GM18868 (cell line): Measurements from ENCODE around the gene TFR2.

Experiments
- ATAC-seq: cut with Tn5 transposase; IDR thresholded peaks from one replicate; pipeline ENCODE4 v1.9.1; 2021; ENCODE audit warnings: mild to moderate bottlenecking, moderate library complexity; ENCODE audit not compliant: unreplicated experiment

The TFR2 gene

GRCh38 chr7:100654908-100655831 lies 13.8 kb upstream of the TFR2 start:
- no peak for ATAC-seq

DNA sequence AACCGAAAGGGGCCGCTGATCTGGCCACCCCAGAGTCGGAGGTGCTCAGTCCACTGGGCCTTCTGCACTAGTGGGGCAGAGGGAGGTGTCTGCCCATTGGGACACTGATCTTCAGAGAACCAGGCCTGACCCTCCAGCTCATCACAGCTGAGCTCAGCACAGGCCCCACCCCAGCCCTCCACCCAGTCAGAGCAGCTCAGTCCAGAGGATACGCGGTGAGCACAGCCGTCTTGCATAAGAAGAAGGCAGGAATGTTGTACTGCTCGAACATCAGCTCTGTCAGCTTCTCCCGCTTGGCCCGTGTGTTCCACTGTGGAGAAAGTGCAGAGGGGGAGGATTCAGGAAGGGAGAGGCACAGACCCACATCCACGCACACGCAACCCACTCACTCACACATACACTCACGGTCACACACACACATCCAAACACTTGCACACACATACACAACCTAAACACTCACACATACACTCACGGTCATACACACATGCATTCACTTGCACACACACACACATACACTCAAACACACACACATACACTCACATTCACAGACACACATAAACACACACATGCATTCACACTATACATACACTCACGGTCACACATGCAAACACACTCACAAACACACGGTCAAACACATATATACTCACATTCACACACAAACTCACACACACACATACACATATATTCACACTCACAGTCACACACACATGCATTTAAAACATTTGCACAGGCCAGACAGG lies 8.6 kb upstream of the TFR2 start:
- no peak for ATAC-seq

GRCh38 chr7:100642534-100642907 lies 1.2 kb upstream of the TFR2 start:
- ATAC-seq = peak; percentile 58

- ATAC-seq = no peak
Observed at GRCh38 chr7:100641860-100642533, 645 bp upstream of the TFR2 start.

GRCh38 chr7:100640517-100641440 lies 573 bp downstream of the TFR2 start:
- no peak for ATAC-seq

DNA sequence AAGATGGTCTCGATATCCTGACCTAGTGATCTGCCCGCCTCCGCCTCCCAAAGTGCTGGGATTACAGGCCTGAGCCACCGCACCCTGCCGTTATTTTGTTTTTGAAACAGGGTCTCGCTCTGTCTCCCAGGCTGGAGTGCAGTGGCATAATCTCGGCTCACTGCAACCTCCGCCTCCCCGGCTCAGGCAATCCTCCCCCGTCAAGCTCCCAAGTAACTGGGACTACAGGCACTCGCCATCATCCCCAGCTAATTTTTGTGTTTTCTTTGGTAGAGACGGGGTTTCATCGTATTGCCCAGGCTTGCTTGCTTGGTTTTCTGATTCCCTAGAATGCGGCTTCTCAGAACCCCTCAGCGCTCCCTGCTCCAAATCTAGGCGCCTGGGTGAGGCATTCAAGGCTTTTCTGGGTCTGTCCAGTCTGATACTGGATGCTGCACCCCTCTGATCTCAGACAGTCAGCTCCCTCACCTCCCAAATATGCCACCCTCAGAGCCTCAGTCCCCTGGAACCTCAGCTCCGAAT lies 1.3 kb downstream of the TFR2 start:
- no peak for ATAC-seq

GRCh38 chr7:100632951-100633717 lies 8.2 kb downstream of the TFR2 start:
- peak; percentile 63 for ATAC-seq

DNA sequence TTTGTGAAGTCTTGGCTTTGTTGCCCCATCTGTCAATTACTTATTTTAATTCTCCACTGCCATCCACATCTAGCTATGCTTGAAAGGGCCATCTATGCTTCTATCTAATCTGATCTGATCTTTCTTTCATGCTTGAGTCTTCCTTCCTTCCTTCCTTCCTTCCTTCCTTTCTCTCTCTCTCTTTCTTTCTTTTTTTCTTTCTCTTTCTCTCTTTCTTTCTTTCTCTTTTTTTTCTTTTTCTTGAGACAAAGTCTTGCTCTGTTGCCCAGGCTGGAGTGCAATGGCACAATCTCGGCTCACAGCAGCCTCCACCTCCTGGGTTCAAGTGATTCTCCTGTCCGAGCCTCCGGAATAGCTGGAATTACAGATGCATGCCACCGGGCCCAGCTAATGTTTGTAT lies 11.3 kb downstream of the TFR2 start:
- no peak for ATAC-seq

DNA sequence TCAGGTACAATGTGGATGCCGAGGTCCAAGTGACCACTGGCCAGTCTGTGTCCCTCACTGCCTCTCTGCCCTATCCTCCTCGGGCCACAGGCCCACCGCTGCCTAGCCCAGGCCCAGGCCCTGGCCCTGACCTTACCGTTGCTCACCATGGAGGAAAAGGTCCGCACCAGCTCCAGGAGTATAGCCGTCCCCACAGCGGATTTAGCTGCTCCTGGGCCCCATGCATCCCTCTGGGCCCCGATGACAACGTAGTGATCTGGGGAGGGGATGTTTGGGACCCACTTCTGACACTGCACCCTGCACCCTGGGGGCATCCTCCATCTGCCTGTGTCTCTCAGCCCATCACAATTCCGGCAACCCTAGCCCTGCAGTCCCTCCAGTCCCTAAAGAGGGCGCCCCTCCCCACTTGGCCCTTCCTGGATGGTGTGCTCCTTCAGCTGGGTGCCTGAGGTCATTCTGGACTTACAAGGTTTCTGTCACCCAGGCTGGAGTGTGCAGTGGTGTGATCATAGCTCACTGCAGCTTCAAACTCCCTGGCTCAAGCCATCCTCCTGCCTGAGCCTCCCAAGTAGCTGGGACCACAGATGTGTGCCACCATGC lies 12.1 kb downstream of the TFR2 start:
- ATAC-seq = no peak

DNA sequence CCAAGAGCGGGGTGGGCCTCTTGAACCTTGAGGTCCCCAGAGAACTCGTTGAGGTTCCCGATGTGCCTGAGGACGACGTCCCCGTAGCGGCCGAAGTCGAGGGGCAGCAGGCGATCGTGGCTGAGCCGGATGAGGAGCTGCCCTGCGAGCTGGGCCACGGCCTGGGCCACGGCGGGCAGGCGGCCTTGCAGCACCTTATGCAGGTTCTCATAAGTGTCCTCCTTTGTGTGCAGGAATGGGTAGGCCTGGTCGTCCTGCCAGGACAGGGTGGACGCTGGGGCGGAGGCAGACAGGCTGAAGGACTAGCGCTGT lies 14.2 kb downstream of the TFR2 start:
- no peak for ATAC-seq

DNA sequence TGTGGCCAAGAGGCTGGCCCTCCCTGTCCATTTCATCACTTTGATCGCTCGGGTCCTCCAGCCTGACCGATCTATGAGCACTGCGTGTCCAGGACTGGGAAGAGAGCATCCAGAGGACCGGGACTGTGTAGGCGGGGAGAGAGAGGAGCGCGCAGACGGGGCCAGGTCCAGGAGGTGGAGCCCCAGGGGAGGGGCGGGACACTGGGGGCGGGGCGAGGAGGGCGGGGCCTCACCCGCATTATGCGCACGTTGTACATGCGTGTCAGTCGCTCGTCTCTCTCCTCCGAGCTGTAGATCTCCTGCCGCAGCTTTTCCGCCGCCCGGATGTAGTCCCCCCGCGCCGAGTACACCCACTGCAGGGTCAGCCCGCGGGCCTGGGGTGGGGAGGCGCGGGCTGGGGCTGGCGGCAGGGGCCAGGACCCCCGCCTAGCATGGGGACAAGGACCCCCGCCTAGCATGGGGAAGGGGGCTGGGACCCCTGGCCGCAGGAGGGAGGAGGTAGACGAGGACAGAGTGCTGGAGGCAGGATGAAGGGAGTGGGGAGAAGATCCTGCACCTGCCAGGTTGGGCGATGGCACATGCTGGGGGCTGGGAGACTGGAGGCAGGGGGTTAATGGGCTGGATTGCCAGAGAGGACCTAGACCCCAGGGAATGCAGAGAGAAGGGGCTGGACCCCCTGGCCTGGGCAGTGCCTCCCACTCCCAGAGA lies 14.7 kb downstream of the TFR2 start:
- ATAC-seq = peak; percentile 82

DNA sequence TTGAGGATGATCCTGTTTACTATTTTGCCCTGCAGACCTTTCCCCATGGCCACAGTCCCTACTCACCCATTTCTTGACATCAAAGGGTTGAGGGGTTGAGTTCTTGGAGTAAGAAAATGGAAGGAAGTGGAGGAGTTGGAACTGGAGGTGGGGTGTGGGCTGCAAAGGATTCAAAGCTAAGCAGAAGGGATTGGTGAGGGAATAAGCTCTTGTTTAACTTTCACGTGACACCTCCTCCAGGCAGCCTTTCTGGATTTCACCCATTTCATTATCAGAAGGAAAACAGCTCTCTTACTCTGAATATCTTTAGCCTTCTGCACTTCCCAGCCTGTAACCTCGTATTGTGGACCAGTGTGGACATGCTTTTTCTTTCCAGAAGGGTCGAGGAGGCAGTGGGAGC lies 15.3 kb downstream of the TFR2 start:
- ATAC-seq = no peak

- ATAC-seq = no peak
Observed at GRCh38 chr7:100623951-100624824, 17.2 kb downstream of the TFR2 start.

DNA sequence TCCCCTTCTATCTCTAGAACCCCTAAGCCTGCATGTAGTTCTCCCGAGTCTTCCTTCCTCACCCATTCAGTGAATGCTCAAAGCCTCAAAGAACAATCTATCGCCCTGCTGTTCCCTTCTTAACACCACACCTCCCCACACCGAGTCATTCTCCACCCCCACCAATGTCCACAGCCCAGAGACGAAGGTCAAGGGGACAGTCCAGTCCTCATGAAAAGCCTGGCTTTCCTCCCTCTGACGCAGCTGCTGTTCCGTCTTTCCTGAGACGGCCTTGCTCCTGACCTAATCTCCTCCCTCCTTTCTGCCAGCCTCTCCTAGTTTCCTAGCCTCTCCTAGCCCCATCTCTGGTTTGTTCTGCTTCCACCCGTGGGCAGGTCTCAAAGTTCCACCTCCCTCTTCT lies 19.8 kb downstream of the TFR2 start:
- no peak for ATAC-seq

- no peak for ATAC-seq
Observed at GRCh38 chr7:100620804-100621203, 20.5 kb downstream of the TFR2 start.

DNA sequence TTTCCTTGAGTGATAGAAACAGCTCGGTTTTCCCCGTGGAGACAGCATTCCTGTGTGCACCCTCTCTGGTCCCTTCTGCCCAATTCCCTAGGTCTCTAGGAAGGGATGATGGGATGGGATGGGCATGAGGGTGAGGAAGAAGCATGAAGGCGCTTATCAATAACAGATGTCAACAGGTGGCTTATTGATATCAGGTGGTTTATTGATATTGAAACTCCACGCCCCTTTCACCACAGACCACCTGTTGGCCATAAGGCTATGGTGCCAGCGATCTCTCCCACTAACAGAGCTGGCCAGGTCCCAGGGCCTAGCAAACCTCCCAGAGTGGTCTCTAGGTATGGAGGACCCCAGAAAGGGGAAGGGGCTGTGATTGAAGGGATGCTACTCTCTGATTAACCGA lies 21.1 kb downstream of the TFR2 start:
- ATAC-seq = no peak

DNA sequence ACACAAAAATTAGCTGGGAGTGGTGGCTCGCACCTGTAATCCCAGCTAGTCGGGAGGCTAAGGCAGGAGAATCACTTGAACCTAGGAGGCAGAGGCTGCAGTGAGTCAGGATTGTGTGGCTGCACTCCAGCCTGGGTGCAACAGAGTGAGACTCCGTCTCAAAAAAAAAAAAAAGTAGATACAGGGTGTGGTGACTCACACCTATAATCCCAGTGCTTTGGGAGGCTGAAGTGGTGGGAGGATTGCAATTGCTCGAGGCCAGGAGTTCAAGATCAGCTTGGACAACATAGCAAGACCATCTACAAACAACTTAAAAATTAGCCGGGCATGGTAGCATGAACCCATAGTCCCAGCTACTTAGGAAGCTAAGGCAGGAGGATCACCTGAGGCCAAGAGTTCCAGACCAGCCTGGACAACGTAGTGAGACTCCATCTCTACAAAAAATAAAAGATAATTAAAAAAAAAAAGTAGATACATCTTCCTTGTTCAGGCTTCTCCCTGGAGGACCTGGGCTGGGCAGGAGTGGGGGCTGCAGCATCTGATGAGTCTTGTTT lies 27.0 kb downstream of the TFR2 start:
- ATAC-seq = no peak
